Measurements from ENCODE around the gene PPP1R13B.
"Not testable (repeated sequence)": the region's sequence is repeated elsewhere in the genome, so short reads cannot be mapped to it uniquely, and the experiment has no call there.

PPP1R13B gene

DNA sequence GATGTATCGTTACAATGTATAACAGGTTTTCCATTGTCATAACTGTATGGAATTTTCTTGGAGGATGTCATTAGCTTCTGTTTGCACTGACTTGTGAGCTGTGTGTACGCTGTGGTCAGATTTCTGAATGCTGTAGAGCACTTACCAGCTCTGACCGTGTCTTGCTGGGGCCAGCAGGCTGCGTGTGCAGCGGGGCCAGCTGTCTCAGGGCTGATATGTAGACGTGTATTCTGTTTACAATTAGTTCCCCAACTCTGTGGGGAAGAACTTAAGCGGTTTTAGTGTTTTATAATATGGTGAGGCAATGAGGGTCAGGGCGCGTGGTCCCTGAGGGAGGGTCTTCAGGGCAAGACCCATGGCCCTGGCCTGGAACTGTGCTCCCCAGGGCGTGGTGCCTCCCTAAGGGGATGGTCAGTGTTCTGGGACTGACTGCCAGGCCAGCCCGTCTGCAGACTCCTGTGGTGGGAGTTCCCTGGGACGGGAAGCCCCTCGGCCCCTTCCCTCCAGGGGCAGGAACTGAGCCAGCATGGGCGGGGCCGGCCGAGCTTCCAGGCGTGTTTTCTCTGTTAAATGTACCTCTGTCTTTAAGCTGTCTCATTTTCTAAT, 150.8 kb downstream of the PPP1R13B start:
- peak; percentile 33 for DNase-seq

DNA sequence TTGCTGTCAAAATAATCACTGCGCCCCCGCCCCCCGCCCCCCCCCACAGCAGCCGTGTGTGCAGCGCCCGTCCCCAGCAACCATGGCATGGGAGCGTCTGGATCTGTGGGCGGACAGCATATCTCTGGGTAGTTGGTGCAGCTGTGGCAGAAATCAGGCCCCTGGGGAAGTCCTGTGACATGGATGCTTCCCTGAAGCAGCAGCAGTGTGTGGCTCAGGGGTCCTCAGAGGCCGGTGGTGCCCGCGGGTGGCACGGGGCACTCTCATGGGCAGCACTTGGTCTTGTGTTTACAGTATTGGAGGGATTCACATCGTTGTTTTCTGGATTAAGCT, 151.3 kb downstream of the PPP1R13B start:
- no peak for DNase-seq

DNA sequence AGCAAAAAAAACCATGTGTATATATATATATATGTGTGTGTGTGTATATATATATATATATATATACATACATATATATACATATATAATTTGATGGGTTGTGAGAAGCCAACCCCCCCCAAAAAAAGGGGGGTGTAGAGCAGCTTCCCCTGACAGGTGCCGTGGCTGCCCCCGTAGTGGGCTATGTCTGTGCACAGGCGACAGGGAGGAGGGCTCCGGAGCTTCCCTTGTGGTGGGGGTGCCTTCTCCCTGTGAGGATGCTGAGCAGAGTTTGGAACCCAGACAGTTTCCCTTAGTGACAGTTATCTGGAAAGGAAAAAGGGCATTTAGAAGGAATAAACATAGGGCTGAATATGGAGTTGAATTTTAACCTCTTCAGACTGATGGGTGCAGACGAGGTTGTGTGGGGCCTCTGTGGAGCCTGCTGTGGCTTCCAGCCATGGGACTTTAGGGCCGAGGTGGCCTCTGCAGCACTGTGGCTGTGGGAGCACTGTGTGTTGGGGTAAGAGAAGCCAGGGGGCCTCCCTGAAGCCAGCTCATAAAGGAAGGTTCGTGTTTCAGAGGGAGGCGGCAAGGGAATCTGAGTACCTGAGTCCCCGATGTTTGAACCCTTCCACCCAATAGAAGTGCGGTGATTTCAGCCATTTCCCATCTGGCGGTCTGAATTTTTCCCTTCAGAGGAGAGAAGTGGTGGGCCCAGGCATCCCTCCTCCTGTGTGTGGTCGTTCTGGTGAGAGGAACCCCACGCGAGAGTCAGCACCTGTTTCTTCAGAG, 151.9 kb downstream of the PPP1R13B start:
- DNase-seq = no peak

DNA sequence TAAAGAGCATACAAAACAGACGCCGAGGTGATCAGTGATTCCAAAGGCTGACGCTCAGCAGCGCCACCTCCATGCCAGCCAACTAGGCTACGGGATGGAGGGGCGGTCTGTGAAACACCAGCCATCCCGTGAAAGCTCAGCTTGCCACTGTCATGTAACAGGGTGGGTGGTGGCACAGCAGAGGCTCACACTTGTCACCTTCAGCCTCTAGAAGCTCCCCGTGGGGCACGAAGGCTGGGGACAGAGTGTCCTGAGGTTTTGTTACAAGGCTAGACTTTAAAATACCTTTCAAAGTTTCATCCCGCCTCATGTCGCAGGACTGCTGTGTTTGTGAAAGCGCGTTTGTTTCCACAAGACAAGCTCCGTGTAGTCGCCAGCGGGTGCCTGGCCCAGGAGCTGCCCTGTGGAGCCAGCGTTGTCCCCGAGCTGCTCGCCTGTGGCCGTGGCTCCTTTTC, 152.8 kb downstream of the PPP1R13B start:
- no peak for DNase-seq

DNA sequence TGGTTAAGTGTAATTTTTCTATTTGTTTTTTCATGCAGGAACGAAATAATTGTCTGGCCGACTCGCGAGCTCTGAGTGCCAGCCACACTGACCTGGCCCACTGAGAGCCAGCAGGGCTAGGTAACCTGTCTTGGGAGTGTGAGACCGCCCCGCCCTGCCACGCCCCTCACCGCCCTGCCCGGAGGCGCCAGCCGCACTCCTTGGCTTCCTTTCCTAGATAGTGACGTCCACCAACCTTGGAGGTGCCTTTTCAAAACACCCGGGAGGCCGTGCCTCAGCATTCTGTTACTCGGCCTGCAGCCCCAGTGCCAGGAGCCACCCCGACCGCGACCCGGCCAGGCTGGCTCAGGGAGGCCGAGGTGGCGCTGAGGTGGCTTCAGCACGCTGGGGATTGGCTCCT, 153.9 kb downstream of the PPP1R13B start:
- no peak for DNase-seq

DNA sequence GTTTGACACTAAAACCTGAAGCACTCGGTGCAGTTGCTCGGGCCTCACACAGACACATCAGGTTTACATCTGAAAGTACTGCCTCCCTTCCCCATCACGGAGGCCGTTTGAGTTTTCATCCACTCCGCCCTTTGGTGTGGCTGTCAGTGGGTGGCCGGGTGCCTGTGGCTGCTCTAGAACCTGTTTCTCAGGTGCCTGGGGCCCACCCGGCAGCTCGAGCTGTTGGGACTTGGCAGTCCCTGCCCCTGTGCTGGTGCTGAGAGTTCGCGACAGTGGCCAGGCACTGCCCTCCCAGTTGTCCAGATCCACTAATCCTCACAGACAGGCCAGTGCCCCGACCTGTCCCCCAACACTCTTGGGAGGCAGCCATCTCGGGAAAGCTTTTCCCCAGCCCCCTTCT, 154.5 kb downstream of the PPP1R13B start:
- DNase-seq = no peak

DNA sequence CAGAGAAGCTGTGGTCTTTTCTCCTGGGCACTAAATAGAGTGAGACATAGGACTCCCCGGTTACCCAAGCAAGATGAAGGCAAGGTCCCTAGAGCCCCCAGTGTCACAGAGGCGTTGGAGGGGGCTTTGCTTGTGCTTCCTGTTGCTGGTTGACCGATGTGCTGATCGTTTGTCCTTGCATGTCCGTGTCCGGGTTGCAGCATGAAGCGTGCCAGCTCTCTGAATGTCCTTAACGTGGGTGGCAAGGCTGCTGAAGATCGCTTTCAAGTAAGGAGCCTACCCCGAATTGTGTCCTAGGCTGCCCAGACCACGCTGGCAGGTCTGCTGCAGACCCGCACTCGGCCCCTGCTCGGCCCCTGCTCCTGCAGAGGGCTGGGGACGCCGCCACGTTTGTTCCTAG, 155.2 kb downstream of the PPP1R13B start:
- DNase-seq = no peak

DNA sequence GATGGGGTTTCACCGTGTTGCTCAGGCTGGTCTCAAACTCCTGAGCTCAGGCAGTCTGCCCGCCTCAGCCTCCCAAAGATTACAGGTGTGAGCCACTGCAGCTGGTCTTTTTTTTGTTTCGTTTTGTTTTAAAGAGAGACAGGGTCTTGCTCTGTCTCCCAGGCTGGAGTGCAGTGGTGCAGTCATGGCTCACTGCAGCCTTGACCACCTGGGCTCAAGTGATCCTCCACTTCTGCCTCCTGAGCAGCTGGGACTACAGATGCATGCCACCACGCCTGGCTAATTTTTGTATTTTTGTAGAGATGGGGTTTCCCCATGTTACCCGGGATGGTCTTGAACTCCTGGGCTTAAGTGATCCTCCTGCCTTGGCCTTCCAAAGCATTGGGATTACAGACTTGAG, 155.7 kb downstream of the PPP1R13B start:
- DNase-seq = not testable (repeated sequence)

DNA sequence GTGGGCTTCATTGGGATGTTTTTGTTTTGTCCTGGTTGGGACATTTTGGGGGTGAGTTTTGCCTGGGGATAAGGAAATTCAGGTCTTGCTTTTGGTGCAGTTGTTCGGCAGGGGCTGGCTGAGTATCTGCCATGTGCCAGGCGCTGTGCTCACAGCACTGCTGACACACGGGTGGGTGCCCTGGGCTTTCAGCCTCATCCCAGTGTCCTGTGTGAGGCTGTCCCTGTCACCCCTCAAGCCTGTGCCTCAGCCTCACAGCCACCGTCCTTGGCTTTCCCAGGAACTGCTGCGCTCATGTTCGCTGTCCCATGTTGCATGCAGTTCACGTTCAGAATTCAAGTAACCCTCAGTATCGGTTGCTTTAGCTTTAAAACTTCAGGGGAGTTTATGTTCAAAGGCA, 157.0 kb downstream of the PPP1R13B start:
- no peak for DNase-seq

DNA sequence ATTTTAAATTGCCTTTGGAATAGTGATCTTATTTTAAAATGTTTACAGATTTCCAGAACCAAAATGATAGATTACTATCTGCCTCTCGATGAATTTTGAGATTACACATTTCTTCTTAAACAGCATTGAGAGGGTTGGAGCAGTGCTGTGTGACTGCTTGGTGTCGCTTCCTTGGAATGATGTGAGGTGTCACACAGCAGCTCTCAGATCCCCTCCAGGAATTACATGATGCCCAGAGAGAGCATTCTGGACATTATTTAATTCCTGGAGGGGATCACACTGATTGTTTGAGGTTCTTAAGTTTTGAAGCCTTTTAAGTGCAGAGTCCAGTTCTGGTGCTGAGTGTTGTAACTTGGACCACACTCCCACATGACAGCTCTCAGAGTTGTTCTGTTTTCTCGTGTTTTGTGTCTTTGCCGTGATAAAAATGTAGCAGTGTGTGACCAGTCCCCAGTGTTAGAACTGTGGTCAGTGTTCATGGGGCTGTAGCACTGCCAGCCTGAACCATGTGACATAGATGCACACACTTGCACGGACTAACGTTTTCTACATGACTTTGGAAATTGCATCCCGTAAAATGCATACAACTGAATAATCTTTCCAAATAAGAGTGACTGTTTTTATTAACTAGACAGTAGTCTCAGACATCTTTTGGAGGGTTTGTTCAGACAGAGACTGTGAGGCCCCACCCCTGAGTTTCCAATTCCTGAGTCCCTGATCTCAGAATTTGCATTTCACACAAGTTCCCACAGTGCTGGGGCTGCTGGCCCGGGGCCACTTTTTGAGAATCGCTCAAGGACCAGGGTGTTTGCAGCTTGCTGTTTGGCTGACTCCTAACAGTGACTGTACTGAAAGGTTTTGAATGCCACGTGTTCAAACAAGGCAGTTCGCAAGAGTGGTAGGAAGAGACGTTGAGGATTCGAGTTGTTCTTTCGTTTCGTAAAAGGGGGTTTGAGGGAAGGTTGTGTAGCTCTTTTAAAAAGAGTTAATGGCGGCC, 158.2 kb downstream of the PPP1R13B start:
- DNase-seq = no peak

DNA sequence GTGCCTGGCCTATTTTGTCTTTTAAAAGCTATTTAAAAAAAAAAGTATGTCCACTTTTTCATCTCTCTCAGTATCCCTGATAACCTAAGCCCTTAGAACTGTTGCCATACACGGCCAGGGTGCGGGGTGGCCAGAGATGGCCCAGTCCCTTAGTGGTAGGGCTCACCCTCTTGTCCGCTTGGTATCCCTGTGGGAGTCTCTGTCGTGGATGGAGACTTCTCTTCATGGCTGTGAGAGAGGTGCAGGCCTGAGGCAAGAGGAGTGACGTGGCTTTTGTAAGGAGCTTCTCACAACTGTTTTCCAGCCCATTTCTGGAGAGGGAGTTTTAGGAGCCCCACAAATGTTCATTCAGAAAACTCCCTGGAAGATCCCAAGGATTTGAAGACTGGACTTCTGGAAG, 158.9 kb downstream of the PPP1R13B start:
- DNase-seq = no peak

DNA sequence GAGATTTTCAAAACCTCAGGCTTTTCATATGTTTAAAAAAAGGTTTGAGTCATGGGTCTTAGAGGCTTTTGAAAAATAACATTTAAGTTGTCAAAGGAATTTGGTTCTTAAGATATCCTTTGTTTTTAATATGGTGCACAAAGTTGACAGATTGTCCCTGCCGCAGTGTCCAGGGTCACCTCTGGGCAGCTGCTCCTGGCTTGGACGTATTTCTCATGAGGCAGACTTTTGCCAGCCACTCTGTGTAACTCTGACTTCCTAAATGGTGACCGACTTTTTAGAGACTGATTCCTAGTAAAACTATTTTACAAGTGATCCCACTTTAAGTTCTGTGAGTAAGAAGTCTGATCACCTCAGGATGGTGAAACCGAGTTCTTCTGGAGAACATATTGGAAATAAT, 159.7 kb downstream of the PPP1R13B start:
- no peak for DNase-seq

DNA sequence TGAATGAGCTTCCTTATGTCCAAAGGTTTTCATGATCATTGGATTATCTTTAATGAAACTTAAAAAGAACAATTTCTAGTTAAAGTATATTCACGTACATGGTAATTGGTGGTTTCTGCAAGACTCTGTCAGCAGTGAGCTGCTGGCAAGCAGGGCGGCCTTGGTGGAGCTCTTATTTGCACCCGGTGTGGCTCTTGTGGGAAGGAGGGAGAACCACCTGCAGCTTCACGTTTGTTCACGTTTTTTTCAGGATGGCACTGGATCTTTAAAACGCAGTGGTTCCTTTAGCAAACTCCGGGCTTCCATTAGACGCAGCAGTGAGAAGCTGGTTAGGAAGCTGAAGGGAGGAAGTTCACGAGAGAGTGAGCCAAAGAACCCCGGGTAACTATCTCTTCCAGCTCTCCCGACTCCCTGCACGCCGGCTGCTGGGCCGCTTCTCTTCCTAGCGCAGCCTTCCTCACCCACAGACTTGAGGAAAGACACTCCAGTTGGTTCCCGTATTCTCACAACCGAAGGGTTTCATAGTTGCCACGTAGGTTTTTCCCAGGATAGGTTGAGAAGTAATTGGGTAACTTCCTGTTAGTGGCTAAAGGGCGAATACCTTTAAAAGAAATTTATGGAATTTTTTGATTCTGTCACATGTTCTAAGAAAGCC, 160.4 kb downstream of the PPP1R13B start:
- no peak for DNase-seq

DNA sequence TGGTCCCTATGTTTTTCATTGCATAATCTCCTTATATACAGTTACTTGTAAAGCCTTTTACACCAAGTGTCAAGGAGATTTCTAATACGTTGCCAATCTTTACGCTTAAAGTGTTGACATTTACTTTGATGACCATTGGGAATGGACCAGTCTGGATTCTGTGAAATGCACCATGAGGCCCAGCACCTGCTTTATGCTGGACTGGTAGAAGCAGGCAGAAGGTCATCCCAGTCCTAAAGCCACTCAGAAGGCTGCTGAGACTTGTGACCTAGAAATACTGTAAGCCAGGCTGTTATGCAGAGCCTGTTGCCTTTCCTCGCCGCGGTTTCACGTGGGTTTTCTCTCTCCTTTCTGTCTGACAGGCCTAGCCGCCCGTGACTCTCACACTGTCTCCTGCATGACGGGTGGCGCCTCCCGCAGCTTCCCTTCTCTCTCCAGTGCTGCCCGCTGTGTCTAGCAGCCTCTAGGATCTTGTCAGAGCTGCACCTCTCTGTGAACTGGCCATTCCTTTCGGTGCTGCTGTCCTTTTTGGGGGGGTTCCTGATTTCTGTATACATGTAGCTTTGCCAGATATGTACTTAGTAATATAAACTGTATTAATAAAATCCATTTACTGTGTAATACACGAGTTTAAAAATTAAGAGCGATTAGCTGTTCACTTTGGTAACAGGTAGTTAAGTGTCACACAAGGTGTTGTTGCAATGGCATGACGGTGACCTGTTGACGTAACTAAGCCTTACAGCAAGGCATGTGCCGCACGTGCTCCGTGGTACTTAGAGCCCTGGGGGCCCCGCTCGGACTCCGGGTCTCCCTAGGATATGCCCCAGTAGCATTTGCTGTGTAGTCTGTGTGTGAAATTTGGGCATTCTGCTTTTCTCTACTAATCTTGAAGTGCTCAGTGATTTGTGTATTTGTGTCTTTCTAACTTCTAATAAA, 161.8 kb downstream of the PPP1R13B start:
- DNase-seq = no peak

DNA sequence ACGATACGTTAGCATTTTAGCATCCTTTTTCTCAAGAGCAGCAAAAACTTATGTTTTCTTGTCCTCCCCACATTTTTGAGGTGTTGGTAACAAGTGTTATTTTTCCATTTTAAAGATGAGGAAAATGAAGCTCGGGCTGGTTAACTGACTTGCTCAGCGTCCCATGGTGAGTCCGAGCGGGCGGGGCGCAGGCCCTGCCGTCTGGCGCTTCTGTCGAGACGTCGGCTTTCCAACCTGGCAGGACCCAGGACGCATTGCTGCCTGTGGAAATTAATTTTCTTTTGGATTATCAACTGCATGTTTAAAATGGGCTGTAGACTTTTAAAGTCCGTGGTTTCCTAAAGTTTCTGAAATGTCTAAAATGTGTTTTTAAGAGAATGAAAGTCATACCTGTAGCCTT, 162.5 kb downstream of the PPP1R13B start:
- DNase-seq = no peak

DNA sequence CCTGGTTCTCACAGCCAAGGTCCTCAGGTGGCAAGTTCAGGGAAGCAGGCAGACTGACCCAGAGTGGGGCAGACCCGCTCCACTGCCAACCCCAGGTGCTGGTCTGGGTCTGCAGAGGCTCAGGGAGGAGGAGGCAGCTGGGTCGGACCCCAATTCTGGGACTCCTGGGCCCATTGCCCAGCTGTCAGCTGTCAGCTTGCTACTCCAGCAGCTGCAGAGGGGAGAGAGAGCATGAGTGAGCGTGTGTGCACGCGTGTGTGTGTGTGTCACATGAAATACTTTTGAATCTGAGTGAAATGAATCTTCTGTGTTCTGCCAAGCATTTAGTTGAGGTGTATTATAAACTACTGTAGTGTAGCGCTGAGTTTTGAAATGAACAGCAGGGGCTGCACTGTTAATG, 162.9 kb downstream of the PPP1R13B start:
- DNase-seq = no peak
